Middle frontal gyrus (tissue), 1 donor: ENCODE measurements around the gene MICU2.
"Not testable (repeated sequence)": the region's sequence is repeated elsewhere in the genome, so short reads cannot be mapped to it uniquely, and the experiment has no call there.

Source experiments
- DNase-seq: peaks from one replicate; pipeline ENCODE4 v3.0.0-alpha.2; 2015; ENCODE audit warnings: low spot score; ENCODE audit errors: extremely low spot score

The MICU2 gene

DNA sequence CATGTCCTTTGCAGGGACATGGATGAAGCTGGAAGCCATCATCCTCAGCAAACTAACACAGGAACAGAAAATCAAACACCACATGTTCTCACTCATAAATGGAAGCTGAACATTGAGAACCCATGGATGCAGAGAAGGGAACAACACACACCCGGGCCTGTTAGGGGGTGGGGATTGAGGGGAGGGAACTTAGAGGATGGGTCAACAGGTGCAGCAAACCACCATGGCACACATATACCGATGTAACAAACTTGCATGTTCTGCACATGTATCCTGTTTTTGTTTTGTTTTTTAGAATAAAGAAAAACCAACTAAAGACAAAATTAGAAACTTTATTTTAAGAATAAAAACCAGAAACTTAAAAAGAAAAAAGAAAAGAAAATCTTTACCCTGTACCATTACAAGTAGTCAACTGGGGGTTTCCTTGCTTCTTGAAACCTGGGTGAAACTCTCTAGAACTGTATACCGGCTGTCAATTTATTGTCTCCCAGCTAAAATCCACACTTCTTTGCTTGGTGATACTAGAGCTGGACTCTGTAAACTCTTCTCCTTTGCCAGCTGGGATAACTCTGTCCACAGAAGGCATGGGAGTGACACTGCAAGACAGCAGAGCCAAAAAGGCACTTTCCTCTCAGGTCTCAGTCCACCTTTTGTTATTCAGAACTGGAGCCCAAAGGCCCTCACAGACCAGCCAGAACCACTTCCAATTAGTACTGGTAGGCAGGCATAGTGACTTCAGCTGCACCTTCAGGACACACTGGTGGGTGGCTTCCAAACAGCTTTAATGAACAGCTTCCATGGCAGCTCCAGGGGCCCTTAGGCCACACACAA is 9.0 kb downstream of the MICU2 start:
- DNase-seq: no peak

DNA sequence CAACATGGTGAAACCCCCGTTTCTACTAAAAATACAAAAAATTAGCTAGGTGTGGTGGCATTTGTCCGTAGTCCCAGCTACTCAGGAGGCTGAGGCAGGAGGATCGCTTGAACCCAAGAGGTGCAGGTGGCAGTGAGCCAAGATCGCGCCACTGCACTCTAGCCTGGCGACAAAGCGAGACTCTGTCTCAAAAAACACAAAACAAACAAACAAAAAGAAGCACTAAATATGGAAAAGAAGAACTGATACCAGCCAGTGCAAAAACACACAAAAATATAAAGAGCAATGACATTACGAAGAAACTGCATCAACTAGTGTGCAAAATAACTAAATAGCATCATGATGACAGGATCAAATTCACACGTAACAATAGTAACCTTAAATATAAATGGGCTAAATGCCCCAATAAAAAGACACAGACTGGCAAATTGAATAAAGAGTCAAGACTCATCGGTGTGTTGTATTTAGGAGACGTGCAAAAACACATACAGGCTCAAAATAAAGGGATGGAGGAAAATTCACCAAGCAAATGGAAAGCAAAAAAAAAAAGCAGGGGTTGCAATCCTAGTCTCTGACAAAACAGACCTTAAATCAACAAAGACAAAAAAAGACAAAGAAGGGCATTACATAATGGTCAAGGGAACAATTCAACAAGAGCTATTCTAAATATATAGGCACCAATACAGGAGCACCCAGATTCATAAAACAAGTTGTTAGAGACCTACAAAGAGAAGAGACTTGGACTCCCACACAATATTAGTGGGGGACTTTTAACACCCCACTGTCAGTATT is 13.1 kb downstream of the MICU2 start:
- not testable (repeated sequence) for DNase-seq

DNA sequence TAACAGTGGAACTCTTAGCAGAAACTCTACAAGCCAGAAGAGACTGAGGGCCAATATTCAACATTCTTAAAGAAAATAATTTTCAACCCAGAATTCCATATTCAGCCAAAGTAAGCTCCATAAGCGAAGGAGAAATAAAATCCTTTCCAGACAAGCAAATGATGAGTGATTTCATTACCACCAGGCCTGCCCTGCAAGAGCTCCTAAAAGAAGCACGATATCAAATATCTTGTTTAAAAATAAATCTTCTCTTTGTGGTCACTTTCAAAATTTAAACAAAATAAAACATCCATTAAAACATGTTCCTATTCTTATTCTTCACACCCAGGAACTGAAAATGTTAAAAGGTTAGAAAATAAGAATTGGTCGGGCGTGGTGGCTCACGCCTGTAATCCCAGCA is 13.7 kb downstream of the MICU2 start:
- no peak for DNase-seq

DNA sequence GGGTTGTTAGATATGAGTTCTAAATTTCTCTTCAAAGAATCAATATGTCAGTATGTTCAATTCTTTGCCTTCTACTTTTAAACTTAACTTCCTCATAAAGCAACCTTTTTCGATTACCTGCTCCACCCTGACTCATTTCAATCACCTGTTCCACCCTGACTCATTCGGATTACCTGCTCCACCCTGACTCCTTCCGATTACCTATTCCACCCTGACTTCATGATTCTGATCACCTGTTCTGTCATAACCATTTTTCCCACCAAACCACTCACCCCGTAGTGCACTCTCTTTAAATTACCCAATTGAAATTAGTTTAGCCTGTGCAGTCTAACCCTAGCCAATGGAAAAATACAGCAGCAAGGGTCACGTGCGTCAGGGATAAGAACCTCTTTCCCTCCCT is 14.5 kb downstream of the MICU2 start:
- DNase-seq: not testable (repeated sequence)

GRCh38 chr13:21588411-21588810 is 15.6 kb downstream of the MICU2 start:
- not testable (repeated sequence) for DNase-seq

DNA sequence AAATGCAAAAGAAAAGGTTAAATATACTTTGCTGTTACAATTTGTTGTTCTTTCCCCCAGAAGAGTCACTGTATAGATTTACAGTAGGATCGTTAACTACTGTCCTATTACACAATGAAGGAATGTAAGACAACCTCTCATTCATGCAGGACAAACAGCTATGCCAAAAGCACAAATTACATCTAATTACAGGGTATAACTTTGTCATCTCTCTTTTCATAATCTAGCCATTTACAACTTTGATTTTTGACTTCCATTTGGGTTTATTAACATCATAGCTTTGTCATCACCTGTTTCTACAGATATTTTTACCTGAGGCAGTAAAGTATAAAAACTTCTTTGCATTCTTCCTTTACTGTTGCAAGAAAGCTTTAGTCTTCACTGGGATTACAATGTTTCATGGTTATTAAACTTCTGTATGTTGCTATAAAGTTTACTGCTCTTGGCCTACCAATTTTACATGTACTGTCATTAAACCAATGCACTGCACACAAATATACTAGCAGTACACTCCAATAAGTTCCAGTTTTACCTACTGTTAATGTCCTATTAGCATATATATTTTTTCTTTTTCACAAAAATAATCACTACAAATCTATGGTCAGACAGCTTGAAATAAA is 18.9 kb downstream of the MICU2 start:
- no peak for DNase-seq

GRCh38 chr13:21583478-21583877 is 20.5 kb downstream of the MICU2 start:
- no peak for DNase-seq

- no peak for DNase-seq
Measured at GRCh38 chr13:21580736-21581135, 23.2 kb downstream of the MICU2 start.

DNA sequence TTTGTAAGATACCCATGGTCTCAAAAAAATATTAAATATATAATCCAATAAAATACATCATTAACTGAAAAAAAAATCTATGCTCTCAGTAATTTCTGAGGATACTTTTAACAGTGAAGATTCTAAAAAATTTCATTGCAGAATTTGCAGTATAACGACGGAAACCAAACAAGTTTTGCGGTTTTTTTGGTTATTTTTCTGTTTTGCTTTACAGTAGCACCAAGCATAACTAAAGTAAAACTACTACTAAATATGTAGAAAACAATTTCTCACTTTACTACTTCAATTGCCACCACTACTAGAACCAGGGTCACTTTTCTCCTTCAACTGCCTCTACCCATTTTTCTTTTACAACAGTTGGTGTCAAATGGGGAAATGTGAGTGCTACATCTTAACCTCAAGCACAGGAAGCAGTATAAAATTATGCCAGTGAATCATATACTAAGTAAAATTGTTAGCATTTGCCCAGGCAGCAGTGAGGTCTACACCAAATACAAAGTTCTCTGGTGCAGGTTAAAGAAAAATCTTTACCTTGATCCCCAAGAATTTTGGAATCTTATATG is 24.1 kb downstream of the MICU2 start:
- DNase-seq: no peak

GRCh38 chr13:21578748-21579147 is 25.2 kb downstream of the MICU2 start:
- no peak for DNase-seq

DNA sequence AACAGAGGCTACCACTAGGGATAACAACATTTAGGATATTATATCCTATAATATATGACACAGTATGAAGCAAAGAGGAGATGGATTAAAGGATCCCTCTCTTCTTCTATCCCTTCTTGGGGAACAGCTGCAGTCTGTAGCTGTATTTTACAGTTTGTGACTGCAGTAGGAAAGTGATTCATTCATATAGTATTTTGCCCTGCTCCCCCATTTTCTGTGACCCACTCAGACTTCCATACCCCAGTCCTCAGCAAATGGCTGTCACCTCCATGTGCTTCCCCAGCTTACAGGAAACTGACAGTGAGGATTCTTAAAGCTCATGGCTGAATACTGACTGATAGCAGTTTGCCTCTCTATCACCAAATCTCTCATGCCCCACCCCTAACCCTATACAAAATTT is 27.5 kb downstream of the MICU2 start:
- no peak for DNase-seq

DNA sequence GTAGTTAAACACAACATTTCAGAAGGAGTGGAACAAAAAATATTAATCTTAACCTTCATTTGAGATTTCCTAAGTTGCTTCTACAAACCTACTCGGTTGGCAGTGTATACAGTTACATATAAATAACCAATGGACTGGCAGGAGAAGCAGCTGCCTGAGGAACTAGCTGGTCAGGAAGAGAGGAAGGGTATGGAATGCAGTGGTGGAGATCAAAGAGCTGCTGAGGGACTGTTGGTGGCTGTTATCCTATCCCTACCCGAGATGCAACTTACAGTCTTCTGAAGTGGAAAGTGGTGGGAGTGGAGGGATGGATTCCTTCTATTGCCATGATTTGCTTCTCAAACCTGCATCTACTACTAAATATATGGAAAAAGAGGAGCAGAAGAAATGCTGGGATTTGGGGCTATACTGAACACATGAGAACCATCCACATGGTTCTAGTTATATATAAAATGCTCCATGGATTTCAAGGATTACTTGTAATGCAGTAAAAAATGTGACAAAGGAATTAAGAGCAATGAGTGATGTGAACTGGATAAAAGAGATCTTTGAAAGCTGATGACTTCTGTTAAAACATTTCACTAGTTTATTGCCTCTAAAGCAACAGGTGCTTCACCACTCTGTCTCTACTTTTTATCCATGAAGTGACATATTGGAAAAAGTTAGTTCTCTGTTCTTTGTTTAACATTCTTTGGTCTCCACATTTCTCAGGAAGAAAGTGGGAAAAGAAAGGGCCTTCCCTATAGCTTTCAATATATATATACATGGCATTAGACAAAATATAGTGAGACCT is 29.9 kb downstream of the MICU2 start:
- DNase-seq: no peak

DNA sequence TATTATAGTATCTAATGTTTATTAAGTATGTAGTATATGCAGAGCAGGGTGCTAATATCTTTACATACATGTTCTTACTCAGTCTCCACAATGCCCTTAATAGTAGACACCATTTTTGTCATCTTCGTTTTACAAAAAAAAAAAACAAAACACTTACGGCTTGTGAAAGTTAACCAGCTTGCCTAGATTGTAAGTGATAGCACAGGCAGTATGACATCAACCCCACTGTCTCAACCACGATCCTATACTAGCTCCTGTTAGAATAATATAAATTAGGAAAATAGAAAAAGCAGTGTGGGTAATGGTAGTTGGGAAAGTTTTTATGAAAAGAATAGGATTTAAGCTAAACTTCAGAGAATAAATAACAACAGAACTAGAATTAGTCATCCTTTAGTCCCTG is 34.3 kb downstream of the MICU2 start:
- DNase-seq: no peak

DNA sequence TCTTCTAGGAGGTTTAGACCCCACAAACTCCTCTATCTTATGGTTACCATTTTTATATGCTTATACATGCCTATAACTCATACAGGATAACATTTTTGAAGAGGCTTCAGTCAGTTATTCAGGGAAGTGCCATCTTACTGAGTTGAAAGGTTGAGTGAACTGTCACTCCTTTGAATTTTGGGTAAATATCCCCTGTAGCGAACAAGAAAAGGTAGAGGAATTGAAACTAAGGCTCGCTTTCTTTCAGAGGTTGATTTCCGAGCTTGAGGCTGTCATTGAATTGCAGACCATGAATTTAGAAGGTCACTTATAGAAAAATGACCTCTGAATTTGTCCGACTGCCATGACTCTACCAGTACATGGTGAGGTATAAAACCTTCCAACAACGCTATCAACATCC is 35.1 kb downstream of the MICU2 start:
- DNase-seq: no peak

- DNase-seq: no peak
Measured at GRCh38 chr13:21567714-21568113, 36.3 kb downstream of the MICU2 start.

DNA sequence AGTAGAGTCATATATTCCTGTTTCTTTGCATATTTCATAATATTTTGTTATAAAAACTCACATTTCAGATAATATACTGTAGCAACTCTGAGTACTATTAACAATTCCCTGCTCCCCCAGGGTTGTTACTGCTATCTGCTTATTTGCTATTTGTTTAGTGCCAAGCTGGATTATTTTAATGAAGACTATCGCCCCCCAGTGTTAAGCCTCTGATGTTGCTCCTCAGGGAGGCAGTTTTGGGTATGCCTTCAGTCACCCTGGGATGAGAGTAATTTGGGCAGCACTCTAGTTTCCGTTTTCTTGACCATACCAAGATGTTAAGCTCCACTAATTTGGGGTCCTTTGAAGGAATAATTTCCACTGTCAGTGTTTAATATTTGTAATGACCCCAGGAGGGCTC is 46.0 kb downstream of the MICU2 start:
- no peak for DNase-seq

DNA sequence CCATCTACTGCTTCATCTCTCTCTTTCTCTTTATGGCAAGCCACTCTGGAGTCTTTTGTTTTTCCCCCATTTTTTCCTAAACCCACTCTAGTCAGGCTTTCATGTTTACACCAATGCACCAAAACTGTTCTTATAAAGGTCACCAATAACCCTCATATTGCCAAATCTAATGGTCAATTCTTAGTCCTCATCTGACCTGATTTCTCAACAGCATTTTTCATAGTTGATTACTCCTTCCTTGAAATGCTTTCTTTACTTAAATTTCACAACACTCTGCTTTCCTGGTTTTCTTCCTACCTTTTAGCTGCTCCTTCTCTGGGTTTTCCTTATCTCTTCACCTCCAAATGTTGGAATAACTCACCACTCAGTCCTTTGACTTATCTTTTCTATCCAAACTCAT is 47.9 kb downstream of the MICU2 start:
- no peak for DNase-seq

GRCh38 chr13:21553261-21553660 is 50.7 kb downstream of the MICU2 start:
- not testable (repeated sequence) for DNase-seq

GRCh38 chr13:21550918-21551317 is 53.1 kb downstream of the MICU2 start:
- DNase-seq: no peak

- no peak for DNase-seq
Measured at GRCh38 chr13:21549633-21550032, 54.3 kb downstream of the MICU2 start.

DNA sequence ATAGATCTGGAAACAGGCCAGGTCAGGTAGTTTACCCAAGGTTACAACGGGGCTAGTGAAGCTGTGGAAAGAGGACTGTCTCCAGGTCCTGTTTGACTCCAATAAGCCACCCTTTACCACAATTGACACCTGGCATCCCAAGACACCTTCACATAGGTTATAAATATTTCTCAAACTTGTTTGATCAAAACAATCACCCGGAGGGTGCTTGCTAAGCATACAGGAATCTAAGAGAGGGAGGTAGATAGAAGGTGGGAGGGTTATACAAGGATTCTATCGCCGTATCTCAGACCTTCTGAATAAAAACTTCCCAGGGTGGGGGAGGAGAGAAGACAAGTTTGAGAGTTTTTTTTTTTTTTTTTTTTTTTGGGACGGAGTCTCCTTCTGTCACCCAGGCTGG is 55.4 kb downstream of the MICU2 start:
- DNase-seq: no peak
